GM23248 (cell line): ENCODE results near the gene NPTN.

Source experiments
- EZH2 ChIP-seq: fragments of 200-600 bp; sonication (generic); IDR thresholded peaks from 2 replicates; pipeline ENCODE4 v1.6.1; 2018; ENCODE audit warnings: antibody characterized with exemption, mild to moderate bottlenecking; ENCODE audit not compliant: insufficient read depth, poor library complexity, severe bottlenecking
- EZH2phosphoT487 ChIP-seq: fragments of 200-600 bp; sonication (generic); IDR thresholded peaks from 2 replicates; pipeline ENCODE4 v1.6.1; 2018; ENCODE audit warnings: antibody characterized with exemption, moderate library complexity, mild to moderate bottlenecking, low read depth; ENCODE audit not compliant: insufficient read depth

DNA sequence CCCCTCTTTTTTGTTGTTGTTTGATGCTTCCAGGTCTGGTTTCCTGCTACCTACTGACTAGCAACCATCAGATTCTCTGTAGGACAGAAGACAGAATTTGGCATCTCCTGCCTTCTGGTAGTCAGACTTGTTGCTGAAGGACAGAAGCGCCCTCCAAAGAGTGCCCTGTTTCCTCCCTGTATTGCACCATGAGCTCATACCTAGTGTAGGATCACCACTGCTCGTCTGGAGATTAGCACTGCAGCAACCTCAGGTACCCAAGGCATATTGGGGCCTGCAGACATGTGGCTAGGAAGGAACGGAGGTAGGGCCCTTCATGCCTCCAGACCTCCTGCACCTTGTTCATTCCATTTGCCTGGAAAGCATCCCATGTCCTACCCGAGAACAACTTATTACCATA lies 78.1 kb downstream of the NPTN start:
- TF ChIP-seq EZH2 (no peak), EZH2phosphoT487 (no peak)
